Measurements from ENCODE around the gene JUNB. TPM values are rescaled to one million over a fixed set of nuclear protein-coding genes. Genes with fewer than 3 reads are reported as not detected.

The JUNB gene
- total RNA-seq, 1 donor, result 87.9 TPM

DNA sequence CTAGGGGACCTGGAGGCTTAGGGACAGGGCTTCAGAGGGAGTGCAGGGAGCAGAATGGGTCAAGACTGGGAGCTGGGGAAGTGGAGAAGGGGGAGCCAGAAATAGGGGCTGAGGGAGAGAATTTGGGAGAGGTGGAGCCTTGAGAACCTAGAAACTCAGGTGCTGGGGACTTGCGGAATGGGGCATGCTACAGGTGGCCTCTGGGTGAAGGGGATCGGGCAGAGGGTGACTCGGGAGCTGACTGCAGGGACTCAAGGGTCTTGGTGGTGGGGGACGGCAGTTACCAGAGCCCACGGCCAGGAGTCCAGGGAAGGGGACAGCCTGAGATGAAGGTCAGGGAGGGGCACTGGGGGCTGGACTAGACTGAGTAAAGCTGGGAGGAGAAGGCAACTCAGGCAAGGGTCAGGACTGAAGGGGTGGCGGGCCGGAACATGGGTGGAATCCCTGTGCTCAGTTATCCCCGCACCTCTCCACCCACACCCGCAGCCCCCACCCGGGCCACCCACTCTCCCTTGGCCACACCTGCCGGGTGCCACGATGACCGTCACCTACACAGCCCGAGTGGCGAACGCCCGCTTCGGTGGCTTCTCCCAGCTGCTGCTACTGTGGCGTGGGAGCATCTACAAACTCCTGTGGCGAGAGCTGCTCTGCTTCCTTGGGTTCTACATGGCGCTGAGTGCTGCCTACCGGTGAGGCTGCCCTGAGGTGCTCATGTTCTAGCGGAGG is 39.1 kb upstream of the JUNB start:
- DNase-seq (ENCODE audit: low read depth), result no peak
- TF ChIP-seq, protein P1, sequence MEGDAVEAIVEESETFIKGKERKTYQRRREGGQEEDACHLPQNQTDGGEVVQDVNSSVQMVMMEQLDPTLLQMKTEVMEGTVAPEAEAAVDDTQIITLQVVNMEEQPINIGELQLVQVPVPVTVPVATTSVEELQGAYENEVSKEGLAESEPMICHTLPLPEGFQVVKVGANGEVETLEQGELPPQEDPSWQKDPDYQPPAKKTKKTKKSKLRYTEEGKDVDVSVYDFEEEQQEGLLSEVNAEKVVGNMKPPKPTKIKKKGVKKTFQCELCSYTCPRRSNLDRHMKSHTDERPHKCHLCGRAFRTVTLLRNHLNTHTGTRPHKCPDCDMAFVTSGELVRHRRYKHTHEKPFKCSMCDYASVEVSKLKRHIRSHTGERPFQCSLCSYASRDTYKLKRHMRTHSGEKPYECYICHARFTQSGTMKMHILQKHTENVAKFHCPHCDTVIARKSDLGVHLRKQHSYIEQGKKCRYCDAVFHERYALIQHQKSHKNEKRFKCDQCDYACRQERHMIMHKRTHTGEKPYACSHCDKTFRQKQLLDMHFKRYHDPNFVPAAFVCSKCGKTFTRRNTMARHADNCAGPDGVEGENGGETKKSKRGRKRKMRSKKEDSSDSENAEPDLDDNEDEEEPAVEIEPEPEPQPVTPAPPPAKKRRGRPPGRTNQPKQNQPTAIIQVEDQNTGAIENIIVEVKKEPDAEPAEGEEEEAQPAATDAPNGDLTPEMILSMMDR (IDR thresholded peaks at IDR 0.05; ENCODE audit: insufficient read depth, low read length), result no peak
- no peak overlapping the region for H3K4me3 ChIP-seq (ENCODE audit: low read depth, low read length)

DNA sequence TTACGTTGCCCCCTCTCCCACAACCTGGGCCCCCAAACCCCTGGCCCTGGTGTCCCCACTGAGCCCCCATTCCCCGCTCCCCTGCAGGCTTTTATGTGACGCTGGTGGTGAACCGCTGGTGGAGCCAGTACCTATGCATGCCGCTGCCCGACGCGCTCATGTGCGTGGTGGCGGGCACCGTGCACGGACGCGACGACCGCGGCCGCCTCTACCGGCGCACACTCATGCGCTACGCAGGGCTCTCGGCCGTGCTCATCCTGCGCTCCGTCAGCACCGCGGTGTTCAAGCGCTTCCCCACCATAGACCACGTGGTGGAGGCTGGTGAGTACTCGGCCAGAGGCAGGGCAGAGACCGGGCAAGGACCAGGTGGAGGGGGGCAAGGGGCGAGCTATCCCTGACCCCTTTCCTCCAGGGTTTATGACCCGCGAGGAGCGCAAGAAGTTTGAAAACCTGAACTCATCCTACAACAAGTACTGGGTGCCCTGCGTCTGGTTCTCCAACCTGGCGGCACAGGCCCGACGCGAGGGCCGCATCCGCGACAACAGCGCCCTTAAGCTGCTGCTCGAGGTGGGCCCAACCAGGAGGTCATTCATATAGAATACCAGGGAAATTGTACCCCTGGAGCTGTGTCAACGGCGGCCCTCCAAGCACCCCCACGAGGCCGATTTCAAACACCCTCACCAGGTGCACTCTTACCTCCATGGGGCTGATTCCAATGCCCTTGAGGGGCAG is 36.7 kb upstream of the JUNB start:
- TF ChIP-seq, protein P1 (IDR thresholded peaks at IDR 0.05; ENCODE audit: insufficient read depth, low read length), result no peak
- no peak overlapping the region for H3K4me3 ChIP-seq (ENCODE audit: low read depth, low read length)
- DNase-seq (ENCODE audit: low read depth), result no peak

DNA sequence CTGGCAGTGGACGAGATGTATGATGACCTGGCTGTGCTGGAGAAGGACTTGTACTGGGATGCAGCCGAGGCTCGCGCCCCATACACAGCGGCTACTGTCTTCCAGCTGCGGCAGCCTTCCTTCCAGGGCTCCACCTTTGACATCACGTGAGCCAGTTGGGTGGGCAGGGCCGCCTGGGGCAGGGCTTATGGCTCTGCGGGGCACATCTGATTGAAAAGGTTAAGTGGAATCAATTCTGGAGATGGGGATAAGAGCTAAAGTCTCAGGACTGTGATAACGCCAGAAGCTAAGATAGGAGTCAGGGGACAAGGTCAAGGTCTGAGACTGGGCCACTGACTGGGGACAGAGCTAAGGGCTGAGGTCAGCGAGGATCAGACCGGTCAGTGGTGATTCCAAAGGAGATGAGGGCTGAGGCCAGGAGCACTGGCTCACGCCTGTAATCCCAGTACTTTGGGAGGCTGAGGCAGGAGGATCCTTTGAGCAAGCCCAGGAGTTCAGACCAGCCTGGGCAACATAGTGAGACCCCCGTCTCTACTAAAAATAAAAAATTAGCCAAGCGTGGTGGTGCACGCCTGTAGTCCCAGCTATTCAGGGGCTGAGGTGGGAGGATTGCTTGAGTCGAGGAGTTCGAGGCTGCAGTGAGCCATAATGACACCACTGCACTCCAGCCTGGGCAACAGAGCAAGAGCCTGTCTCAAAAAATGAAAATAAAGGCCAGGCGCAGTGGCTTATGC is 35.0 kb upstream of the JUNB start:
- TF ChIP-seq, protein P1 (IDR thresholded peaks at IDR 0.05; ENCODE audit: insufficient read depth, low read length), result no peak
- DNase-seq (ENCODE audit: low read depth), result no peak
- H3K4me3 ChIP-seq (ENCODE audit: low read depth, low read length), result no peak overlapping the region

DNA sequence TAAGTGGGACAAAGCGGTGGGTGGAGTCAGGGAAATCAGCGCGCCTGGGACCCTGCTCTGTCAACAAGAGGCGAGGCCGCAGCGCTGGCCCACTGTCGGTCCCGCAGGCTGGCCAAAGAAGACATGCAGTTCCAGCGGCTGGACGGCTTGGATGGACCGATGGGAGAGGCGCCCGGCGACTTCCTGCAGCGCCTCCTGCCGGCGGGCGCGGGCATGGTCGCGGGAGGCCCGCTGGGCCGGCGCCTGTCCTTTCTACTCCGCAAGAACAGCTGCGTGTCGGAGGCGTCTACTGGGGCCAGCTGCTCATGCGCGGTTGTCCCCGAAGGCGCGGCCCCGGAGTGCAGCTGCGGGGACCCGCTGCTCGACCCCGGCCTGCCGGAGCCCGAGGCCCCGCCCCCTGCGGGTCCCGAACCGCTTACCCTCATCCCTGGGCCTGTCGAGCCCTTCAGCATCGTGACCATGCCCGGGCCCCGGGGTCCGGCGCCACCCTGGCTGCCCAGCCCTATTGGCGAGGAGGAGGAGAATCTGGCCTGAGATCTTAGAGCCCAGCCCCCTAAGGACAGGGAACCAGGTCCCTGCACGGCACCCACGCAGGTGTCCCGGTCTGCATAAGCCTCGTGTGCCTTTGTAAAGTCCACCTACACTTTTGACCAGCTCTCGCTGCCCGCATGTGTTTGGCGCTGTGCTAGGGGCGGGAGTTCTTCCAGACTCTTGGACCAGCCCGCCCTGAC is 33.6 kb upstream of the JUNB start:
- DNase-seq (ENCODE audit: low read depth), result peak; percentile 57
- TF ChIP-seq, protein P1 (IDR thresholded peaks at IDR 0.05; ENCODE audit: insufficient read depth, low read length), result peak; percentile 63
- peak overlapping the region; percentile 50 for H3K4me3 ChIP-seq (ENCODE audit: low read depth, low read length)

DNA sequence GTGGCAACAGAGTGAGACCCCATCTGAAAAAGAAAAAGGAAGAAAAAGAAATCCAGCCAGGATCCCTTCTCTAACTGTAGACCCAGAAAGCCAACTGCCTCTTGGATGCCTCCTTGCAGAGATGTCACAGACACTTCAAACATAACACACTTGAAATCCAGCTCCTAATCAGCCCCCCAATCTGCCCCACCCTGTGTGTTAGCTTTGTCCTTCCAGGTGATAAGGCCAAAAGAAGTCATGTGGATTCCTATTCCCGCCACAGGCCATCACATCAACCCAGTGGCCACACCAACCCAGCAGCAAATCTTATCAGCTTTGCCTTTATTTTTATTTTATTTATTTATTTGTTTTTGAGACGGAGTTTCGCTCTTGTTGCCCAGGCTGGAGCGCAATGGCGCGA is 31.6 kb upstream of the JUNB start:
- H3K4me3 ChIP-seq (ENCODE audit: low read depth, low read length), result no peak overlapping the region
- TF ChIP-seq, protein P1 (IDR thresholded peaks at IDR 0.05; ENCODE audit: insufficient read depth, low read length), result no peak
- DNase-seq (ENCODE audit: low read depth), result no peak

DNA sequence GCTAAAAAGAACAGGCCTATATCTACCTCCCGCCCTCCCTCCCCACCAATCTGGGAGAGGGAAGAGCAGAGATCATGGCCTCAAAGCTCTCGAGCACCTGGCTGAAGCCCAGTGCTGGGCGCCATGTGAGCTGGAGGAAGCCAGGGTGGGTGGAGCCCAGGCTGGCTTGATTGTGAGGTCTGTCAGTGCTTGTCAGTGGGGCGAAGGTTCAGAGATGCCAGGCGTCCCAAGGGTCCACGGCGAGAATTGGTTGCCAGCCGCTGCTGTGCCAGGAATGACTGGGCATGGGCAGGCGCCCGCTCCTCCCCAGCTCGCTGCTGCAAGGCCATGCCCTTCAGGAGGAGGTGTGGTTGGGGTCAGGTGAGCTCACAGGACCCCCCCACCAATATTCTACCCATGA is 28.2 kb upstream of the JUNB start:
- H3K4me3 ChIP-seq (ENCODE audit: low read depth, low read length), result no peak overlapping the region
- no peak for DNase-seq (ENCODE audit: low read depth)
- TF ChIP-seq, protein P1 (IDR thresholded peaks at IDR 0.05; ENCODE audit: insufficient read depth, low read length), result no peak
